GM12873 (cell line): Measurements from ENCODE around the gene CAMSAP1.
A peak's percentile ranks its signal among the peaks of the same experiment; 100 is the strongest.

ENCODE experiments used
- CTCF ChIP-seq: IDR thresholded peaks from 2 replicates; pipeline ENCODE4 v1.5.1; 2012; ENCODE audit warnings: low read depth, mild to moderate bottlenecking, moderate library complexity, low read length, control low read depth; ENCODE audit not compliant: insufficient read depth; ENCODE audit errors: missing control alignments

The CAMSAP1 gene

DNA sequence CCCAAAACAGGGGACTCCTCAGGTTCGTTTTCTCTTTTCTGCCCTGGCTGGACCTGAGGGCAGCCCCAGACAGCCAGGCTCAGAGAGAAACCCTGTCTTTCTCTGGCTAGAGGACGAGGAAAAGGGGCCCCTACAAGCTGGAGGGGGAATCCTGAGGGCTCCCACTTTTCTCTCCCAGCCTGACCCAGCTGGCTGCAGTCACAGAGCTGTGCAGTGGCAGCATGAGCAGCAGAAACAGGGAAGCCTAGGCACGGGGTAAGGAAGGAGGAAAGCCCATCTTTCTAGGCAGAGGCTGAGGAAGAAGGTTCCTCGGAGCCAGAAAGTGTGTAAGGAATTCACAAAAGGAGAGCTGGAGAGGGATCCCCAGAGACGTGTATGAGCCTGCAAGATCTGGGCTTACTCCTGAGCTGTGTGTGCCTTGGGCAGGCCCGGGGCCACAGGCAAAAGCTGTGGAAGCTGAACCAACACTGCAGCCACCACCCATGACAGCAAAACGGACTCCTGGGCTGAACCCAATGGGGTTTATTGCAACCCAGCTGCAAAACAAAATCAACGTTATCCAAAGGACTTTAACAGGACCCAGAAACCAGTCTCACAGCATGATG, 16.2 kb downstream of the CAMSAP1 start:
- no peak for TF ChIP-seq CTCF

GRCh38 chr9:135890190-135891026, 16.9 kb downstream of the CAMSAP1 start:
- TF ChIP-seq CTCF, result no peak

DNA sequence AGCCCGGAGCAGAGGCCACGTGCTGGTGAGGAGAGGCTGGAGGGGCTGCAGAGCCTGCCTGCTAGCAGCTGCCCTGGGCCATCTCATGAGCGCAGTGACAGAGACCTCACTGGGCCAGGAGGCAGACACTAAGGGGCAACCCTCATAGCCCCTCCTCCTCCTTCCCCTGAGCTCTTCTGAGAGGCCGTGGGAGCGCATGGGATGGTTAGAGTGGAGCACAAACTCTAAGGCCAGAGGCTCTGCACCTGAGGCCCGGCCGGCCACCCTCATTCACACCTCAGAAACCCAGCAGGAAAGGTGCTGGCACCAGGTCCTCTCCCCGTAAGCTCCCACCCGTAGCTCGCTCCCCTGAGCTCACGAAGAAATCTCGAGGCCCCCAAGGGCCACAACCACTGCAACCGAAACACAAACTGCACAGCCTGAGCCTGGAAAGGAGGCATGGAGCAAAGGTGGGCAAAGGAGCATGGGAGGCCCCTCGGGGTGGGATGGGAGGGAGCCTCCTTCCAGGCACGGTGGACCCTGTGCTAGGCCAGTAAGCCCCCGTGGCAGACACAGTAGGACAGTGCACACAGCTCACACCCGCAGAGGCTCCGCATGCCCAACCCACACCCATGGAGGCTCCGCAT, 17.7 kb downstream of the CAMSAP1 start:
- no peak for TF ChIP-seq CTCF

GRCh38 chr9:135888766-135889394, 18.5 kb downstream of the CAMSAP1 start:
- no peak for TF ChIP-seq CTCF

- no peak for TF ChIP-seq CTCF
Measured at GRCh38 chr9:135888126-135888765, 19.1 kb downstream of the CAMSAP1 start.

DNA sequence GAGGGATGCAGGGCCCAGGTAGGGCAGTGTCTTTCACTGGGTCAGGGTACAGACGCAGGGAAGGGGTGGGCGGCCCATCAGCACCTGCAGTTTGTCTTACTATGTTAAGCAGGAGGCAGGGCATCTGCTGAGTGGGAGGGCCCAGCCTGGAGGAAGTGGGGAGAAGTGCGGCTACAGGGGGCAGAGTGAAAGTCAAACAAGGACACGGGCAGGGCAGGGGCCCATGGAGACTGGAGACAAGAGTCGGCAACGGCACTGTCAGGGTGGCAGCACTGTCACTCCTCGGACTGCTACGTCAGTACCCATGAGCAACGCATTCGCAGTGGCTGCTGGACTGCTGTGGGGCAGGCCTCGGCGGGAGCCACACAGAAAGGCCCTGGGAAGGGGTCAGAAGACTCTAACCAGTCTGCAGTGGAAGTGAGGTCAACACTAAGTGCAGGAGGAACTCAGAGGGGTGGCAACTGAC, 19.7 kb downstream of the CAMSAP1 start:
- peak; percentile 26 for TF ChIP-seq CTCF

DNA sequence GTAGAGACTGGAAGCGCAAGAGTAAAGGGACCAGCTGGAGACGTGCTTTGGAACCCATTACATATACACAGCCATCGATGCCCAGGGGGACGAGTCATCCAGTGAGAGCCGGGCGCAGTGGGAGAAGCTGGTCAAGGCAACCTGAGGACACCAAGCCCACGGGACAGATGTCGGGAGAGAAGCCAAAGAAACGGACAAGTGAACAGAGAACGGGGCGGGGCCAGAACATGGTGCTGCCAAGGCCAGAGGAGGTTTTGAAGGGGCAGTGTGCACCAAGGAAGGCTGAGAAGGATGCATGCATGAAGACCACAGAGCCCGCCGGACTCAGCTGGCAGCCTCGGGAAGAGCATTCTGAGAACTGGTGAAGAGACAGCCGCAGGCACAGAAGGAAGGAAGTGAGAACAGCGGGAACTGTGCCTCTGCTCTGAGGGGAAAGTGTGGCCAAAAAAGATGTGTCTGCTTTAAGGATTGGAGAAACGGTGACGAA, 20.3 kb downstream of the CAMSAP1 start:
- no peak for TF ChIP-seq CTCF
